ENCODE measurements around the gene SLC5A10.

Gene SLC5A10

GRCh38 chr17:18946536-18946935, 5.4 kb upstream of the SLC5A10 start:
- no peak for DNase-seq (ENCODE audit: low read depth)
- H3K4me3 ChIP-seq (ENCODE audit: low read depth, low read length), result no peak overlapping the region
- in situ Hi-C loops (cut with HindIII; ENCODE audit: low sequenced_read_pairs), result no loop called here
- TF ChIP-seq, protein P1, sequence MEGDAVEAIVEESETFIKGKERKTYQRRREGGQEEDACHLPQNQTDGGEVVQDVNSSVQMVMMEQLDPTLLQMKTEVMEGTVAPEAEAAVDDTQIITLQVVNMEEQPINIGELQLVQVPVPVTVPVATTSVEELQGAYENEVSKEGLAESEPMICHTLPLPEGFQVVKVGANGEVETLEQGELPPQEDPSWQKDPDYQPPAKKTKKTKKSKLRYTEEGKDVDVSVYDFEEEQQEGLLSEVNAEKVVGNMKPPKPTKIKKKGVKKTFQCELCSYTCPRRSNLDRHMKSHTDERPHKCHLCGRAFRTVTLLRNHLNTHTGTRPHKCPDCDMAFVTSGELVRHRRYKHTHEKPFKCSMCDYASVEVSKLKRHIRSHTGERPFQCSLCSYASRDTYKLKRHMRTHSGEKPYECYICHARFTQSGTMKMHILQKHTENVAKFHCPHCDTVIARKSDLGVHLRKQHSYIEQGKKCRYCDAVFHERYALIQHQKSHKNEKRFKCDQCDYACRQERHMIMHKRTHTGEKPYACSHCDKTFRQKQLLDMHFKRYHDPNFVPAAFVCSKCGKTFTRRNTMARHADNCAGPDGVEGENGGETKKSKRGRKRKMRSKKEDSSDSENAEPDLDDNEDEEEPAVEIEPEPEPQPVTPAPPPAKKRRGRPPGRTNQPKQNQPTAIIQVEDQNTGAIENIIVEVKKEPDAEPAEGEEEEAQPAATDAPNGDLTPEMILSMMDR (IDR thresholded peaks at IDR 0.05; ENCODE audit: low read depth, low read length, missing control alignments), result no peak

DNA sequence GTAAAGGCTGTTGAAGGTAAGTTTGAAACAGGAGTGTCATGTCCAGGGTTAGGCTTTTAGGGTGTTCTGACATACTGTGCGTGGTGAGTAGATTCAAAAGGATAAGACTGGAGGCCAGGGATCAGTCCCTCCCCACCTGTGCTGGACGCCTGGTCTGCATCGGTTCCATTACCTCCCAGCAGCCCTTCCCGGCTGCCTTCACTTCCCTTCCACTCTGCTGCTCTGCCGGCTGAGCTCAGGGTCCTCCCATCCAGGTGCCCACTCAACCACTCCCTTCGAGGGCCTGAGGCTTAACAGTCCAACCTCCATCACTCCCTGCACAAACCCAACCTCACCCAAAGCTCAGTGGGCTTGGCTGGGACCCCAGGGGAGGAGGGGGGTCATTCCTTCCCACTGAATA, 4.1 kb upstream of the SLC5A10 start:
- TF ChIP-seq, protein P1 (IDR thresholded peaks at IDR 0.05; ENCODE audit: low read depth, low read length, missing control alignments), result no peak
- in situ Hi-C loops (cut with HindIII; ENCODE audit: low sequenced_read_pairs), result no loop called here
- DNase-seq (ENCODE audit: low read depth), result no peak

DNA sequence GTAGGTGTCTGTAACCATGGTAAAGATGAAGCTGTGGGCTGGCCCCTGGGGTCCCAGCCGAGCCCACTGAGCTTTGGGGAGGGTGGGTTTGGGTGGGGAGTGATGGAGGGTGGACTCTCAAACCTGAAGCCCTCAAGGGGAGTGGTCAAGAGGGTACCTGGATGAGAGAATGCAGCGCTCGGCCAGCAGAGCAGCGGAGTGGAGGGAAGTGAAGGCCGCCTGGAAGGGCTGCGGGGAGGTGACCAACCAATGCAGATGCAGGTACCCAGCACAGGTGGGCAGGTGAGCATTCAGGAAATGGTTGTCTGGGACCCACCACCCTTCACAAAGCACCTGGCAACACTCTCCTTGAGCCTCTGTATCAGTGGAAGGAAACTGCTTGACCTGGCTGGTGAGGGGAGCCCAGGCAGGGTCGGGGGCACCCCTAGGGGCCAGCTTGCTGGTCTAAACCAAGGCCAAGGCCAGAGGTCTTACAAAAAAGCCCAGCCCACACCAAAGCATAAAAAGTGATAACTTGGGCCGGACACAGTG, 3.4 kb upstream of the SLC5A10 start:
- DNase-seq (ENCODE audit: low read depth), result no peak
- H3K4me3 ChIP-seq (ENCODE audit: low read depth, low read length), result no peak overlapping the region
- TF ChIP-seq, protein P1 (IDR thresholded peaks at IDR 0.05; ENCODE audit: low read depth, low read length, missing control alignments), result no peak
- in situ Hi-C loops (cut with HindIII; ENCODE audit: low sequenced_read_pairs), result no loop called here

More for the DNA sequence above, 4.1 kb upstream of the SLC5A10 start:
- no peak overlapping the region for H3K4me3 ChIP-seq (ENCODE audit: low read depth, low read length)

- in situ Hi-C loops (cut with HindIII; ENCODE audit: low sequenced_read_pairs), result no loop called here
- no peak for DNase-seq (ENCODE audit: low read depth)
- TF ChIP-seq, protein P1 (IDR thresholded peaks at IDR 0.05; ENCODE audit: low read depth, low read length, missing control alignments), result no peak
- H3K4me3 ChIP-seq (ENCODE audit: low read depth, low read length), result no peak overlapping the region
Measured at GRCh38 chr17:18949566-18949965, 2.4 kb upstream of the SLC5A10 start.

GRCh38 chr17:18950346-18950745, 1.6 kb upstream of the SLC5A10 start:
- in situ Hi-C loops (cut with HindIII; ENCODE audit: low sequenced_read_pairs), result no loop called here
- no peak for DNase-seq (ENCODE audit: low read depth)
- no peak overlapping the region for H3K4me3 ChIP-seq (ENCODE audit: low read depth, low read length)
- TF ChIP-seq, protein P1 (IDR thresholded peaks at IDR 0.05; ENCODE audit: low read depth, low read length, missing control alignments), result no peak

DNA sequence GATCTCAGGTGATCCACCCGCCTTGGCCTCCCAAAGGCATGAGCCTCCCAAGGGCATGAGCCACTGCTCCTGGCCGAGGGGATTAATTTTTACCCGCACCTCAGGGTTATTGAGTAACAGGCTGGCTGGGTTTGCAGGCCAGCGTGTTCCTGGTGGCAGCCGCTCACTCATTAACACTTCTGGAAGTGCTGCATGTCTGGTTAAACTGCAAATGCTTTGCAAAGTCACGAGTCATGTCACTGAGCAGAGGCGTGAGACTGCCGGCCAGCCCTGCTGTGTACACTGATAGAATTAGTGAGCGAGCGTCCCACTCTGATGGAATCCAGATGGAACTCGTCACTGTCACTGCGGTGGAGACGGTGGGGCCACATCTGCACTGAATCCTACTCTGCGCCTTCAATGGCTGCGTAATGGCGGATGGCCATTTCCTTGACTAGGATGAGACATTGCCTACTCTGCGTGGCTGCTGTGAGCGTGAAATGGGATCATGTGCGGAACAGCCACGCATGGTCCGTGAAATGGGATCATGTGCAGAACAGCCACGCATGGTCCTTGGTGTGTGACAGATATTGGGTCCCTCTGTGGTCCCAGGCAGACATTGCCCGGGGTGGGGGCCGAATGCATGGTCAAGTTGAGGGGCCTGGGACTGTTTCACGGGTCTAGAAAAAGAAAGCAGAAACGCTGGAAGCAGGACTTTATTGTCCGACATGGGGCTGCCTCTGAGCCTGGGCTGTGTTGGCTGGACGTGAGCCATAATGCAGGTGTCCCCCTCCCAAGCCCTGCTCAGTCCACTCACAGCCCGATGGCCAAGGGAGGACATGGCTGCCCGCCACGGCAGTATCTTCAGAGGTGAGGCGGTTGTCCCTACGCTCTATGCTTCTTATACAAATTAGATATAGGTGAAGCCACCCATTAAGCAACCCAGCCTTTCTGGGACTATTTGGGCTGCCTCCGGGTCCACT, 740 bp upstream of the SLC5A10 start:
- DNase-seq (ENCODE audit: low read depth), result no peak
- no peak overlapping the region for H3K4me3 ChIP-seq (ENCODE audit: low read depth, low read length)
- in situ Hi-C loops (cut with HindIII; ENCODE audit: low sequenced_read_pairs), result no loop called here
- TF ChIP-seq, protein P1 (IDR thresholded peaks at IDR 0.05; ENCODE audit: low read depth, low read length, missing control alignments), result no peak

Measured in astrocyte of the cerebellum (primary cell).